SK-N-SH treated with all-trans-retinoic acid at 6 μM for 48 hours (cell line): ENCODE data around the gene MYBL2.

Experiments
- ARNTL ChIP-seq: fragments of 450-650 bp; formaldehyde crosslinking; IDR thresholded peaks from 2 replicates; pipeline ENCODE4 v1.5.0; 2020; ENCODE audit warnings: low read depth, mild to moderate bottlenecking, moderate library complexity, borderline replicate concordance
- CREB5 ChIP-seq: fragments of 250-450 bp; sonication (Bioruptor Pico); IDR thresholded peaks from 2 replicates; pipeline ENCODE4 v1.5.1; 2020; ENCODE audit warnings: low read depth, mild to moderate bottlenecking, moderate library complexity
- ESRRG ChIP-seq: fragments of 250-450 bp; sonication (Bioruptor Pico); IDR thresholded peaks from 2 replicates; pipeline ENCODE4 v1.6.1; 2021; ENCODE audit warnings: mild to moderate bottlenecking
- GLIS3 ChIP-seq: fragments of 250-450 bp; sonication (Bioruptor Pico); IDR thresholded peaks from 2 replicates; pipeline ENCODE4 v1.5.0; 2020; ENCODE audit warnings: mild to moderate bottlenecking, moderate library complexity
- PATZ1 ChIP-seq: fragments of 250-450 bp; sonication (Bioruptor Pico); IDR thresholded peaks from 2 replicates; pipeline ENCODE4 v1.8.0; 2020; ENCODE audit warnings: mild to moderate bottlenecking, moderate library complexity, borderline replicate concordance
- RARB ChIP-seq: fragments of 250-450 bp; sonication (Bioruptor Pico); IDR thresholded peaks from 2 replicates; pipeline ENCODE4 v1.8.0; 2021; ENCODE audit warnings: mild to moderate bottlenecking, moderate library complexity
- SNAI2 ChIP-seq: fragments of 250-450 bp; sonication (Bioruptor Pico); IDR thresholded peaks from 2 replicates; pipeline ENCODE4 v1.5.0; 2020; ENCODE audit warnings: mild to moderate bottlenecking, moderate library complexity
- TCF4 ChIP-seq: fragments of 250-450 bp; sonication (Bioruptor Pico); IDR thresholded peaks from 2 replicates; pipeline ENCODE4 v1.8.0; 2021; ENCODE audit warnings: mild to moderate bottlenecking, moderate library complexity, borderline replicate concordance
- TOX ChIP-seq: fragments of 250-450 bp; sonication (Bioruptor Pico); IDR thresholded peaks from 2 replicates; pipeline ENCODE4 v1.8.0; 2021; ENCODE audit warnings: mild to moderate bottlenecking, moderate library complexity, borderline replicate concordance
- ZC3H10 ChIP-seq: fragments of 250-450 bp; sonication (Bioruptor Pico); IDR thresholded peaks from 2 replicates; pipeline ENCODE4 v1.5.1; 2021; ENCODE audit warnings: mild to moderate bottlenecking, moderate library complexity
- ZFP3 ChIP-seq: fragments of 250-450 bp; sonication (Bioruptor Pico); IDR thresholded peaks from 2 replicates; pipeline ENCODE4 v1.5.0; 2020; ENCODE audit warnings: mild to moderate bottlenecking, moderate library complexity
- ZFP30 ChIP-seq: fragments of 450-650 bp; formaldehyde crosslinking; IDR thresholded peaks from 2 replicates; pipeline ENCODE4 v1.5.0; 2022; ENCODE audit warnings: mild to moderate bottlenecking, moderate library complexity
- ZNF8 ChIP-seq: fragments of 450-650 bp; formaldehyde crosslinking; IDR thresholded peaks from 2 replicates; pipeline ENCODE4 v1.5.0; 2020; ENCODE audit warnings: mild to moderate bottlenecking, moderate library complexity

- TF ChIP-seq RARB (CRISPR knock-in tag) (no peak), ZC3H10 (CRISPR knock-in tag) (no peak), PATZ1 (no peak), SNAI2 (CRISPR knock-in tag) (no peak), CREB5 (CRISPR knock-in tag) (no peak), ZFP30 (no peak), GLIS3 (no peak), TCF4 (CRISPR knock-in tag) (no peak), ARNTL (CRISPR knock-in tag) (no peak), TOX (CRISPR knock-in tag) (no peak), ZNF8 (CRISPR knock-in tag) (no peak), ZFP3 (CRISPR knock-in tag) (no peak), ESRRG (CRISPR knock-in tag) (no peak)
These were observed 12.9 kb upstream of the MYBL2 start for GRCh38 chr20:43653966-43654365.
